HepG2 (cell line): ENCODE results near the gene DND1. TPM values are rescaled to one million over a fixed set of nuclear protein-coding genes. Genes with fewer than 3 reads are reported as not detected.

Source experiments
- ATF1 ChIP-seq: IDR thresholded peaks from 2 replicates; pipeline ENCODE4 v1.6.1; 2016; ENCODE audit warnings: mild to moderate bottlenecking, control low read depth
- E2F2 ChIP-seq: sonication (generic); formaldehyde crosslinking; IDR thresholded peaks from 2 replicates; pipeline ENCODE4 v1.4.0; 2020; ENCODE audit warnings: missing genetic modification reagents, borderline replicate concordance
- EED ChIP-seq: sonication (generic); formaldehyde crosslinking; IDR thresholded peaks from 2 replicates; pipeline ENCODE4 v1.5.0; 2020; ENCODE audit warnings: mild to moderate bottlenecking, missing genetic modification reagents
- FOSL1 ChIP-seq: sonication (generic); formaldehyde crosslinking; IDR thresholded peaks from 2 replicates; pipeline ENCODE4 v1.9.0; 2021; ENCODE audit warnings: missing genetic modification reagents, borderline replicate concordance
- FOXA1 ChIP-seq, 2 experiments: fragments of 450-650 bp in 1 of 2; sonication (generic) in 1 of 2; formaldehyde crosslinking in 1 of 2; IDR thresholded peaks; 2 replicates each; pipeline versions ENCODE4 v1.4.0 to v1.6.1; 2016 to 2020; ENCODE audit warnings: missing genetic modification reagents in 1 of 2
- MYC ChIP-seq: sonication (generic); formaldehyde crosslinking; IDR thresholded peaks from 2 replicates; pipeline ENCODE4 v1.9.0; 2021; ENCODE audit warnings: missing genetic modification reagents, borderline replicate concordance
- PHF5A ChIP-seq: IDR thresholded peaks from one replicate; pipeline ENCODE4 v1.6.1; 2018; ENCODE audit warnings: low read depth, missing genetic modification reagents; ENCODE audit not compliant: unreplicated experiment
- PRDM10 ChIP-seq: sonication (generic); formaldehyde crosslinking; IDR thresholded peaks from 2 replicates; pipeline ENCODE4 v1.4.0; 2020; ENCODE audit warnings: low read depth, missing genetic modification reagents
- RFXAP ChIP-seq: sonication (generic); formaldehyde crosslinking; IDR thresholded peaks from 2 replicates; pipeline ENCODE4 v1.4.0; 2020; ENCODE audit warnings: missing genetic modification reagents, borderline replicate concordance
- SKI ChIP-seq: fragments of 450-650 bp; IDR thresholded peaks from one replicate; pipeline ENCODE4 v1.6.1; 2018; ENCODE audit warnings: mild to moderate bottlenecking; ENCODE audit not compliant: partially characterized antibody
- SNAI1 ChIP-seq: sonication (generic); formaldehyde crosslinking; IDR thresholded peaks from 2 replicates; pipeline ENCODE4 v1.5.0; 2020; ENCODE audit warnings: mild to moderate bottlenecking, missing genetic modification reagents, borderline replicate concordance
- SPEN ChIP-seq: sonication (generic); formaldehyde crosslinking; IDR thresholded peaks from 2 replicates; pipeline ENCODE4 v1.5.1; 2020; ENCODE audit warnings: low read depth, mild to moderate bottlenecking, missing genetic modification reagents
- TBX2 ChIP-seq: sonication (generic); formaldehyde crosslinking; IDR thresholded peaks from 2 replicates; pipeline ENCODE4 v1.5.0; 2020; ENCODE audit warnings: missing genetic modification reagents, mild to moderate bottlenecking, borderline replicate concordance
- TEAD3 ChIP-seq: optimal IDR thresholded peaks from 2 replicates; pipeline ENCODE3; 2016; ENCODE audit warnings: borderline replicate concordance
- ZFP1 ChIP-seq: IDR thresholded peaks from 2 replicates; pipeline ENCODE4 v1.6.1; 2016
- ZNF232 ChIP-seq: sonication (generic); formaldehyde crosslinking; IDR thresholded peaks from 2 replicates; pipeline ENCODE4 v1.4.0; 2020; ENCODE audit warnings: missing genetic modification reagents, borderline replicate concordance
- ZNF337 ChIP-seq: sonication (generic); formaldehyde crosslinking; IDR thresholded peaks from 2 replicates; pipeline ENCODE4 v1.5.1; 2020; ENCODE audit warnings: missing genetic modification reagents, low read depth, mild to moderate bottlenecking, borderline replicate concordance
- ZNF569 ChIP-seq: sonication (generic); formaldehyde crosslinking; IDR thresholded peaks from 2 replicates; pipeline ENCODE4 v1.5.0; 2020; ENCODE audit warnings: mild to moderate bottlenecking, missing genetic modification reagents, moderate library complexity, borderline replicate concordance
- polyA plus RNA-seq, 8 experiments: library from polyadenylated mRNA; depleted of rRNA in 3 of 8; stranded (reverse) in 7 of 8; unstranded in 1 of 8; fragments of >200 nt; fragmentation: Illumina TruSeq in 4 of 8; extraction: Trizol in 4 of 8; gene quantifications; 2 replicates each; pipeline versions ENCODE4 v1.2.1 to v1.2.3, GENCODE V29; 2011 to 2016; ENCODE audit warnings: low read depth in 4 of 8, missing spikeins in 1 of 8, mixed read lengths in 1 of 8; ENCODE audit not compliant: insufficient read depth in 1 of 8
- total RNA-seq, 5 experiments: library from RNA; depleted of rRNA; stranded (reverse); fragments of >200 nt; fragmentation: Illumina TruSeq; extraction: Trizol; gene quantifications; 2 replicates each; pipeline ENCODE4 v1.2.3, GENCODE V29; 2016; ENCODE audit warnings: low read depth in 1 of 5
- TF ChIP-seq, protein P1 (sequence below): sonication (generic); formaldehyde crosslinking; IDR thresholded peaks from 2 replicates; pipeline ENCODE4 v1.8.1; 2023; ENCODE audit warnings: mild to moderate bottlenecking, missing genetic modification reagents
- TF ChIP-seq, protein P2 (sequence below): sonication (generic); formaldehyde crosslinking; IDR thresholded peaks from 2 replicates; pipeline ENCODE4 v1.4.0; 2020; ENCODE audit warnings: missing genetic modification reagents, borderline replicate concordance

The DND1 gene
- total and polyA plus RNA-seq, 2 of the 13 experiments (the other 11 are each of a cell fraction or from before 2014, with no cell fraction given), result 0.48 to 0.55 TPM

DNA sequence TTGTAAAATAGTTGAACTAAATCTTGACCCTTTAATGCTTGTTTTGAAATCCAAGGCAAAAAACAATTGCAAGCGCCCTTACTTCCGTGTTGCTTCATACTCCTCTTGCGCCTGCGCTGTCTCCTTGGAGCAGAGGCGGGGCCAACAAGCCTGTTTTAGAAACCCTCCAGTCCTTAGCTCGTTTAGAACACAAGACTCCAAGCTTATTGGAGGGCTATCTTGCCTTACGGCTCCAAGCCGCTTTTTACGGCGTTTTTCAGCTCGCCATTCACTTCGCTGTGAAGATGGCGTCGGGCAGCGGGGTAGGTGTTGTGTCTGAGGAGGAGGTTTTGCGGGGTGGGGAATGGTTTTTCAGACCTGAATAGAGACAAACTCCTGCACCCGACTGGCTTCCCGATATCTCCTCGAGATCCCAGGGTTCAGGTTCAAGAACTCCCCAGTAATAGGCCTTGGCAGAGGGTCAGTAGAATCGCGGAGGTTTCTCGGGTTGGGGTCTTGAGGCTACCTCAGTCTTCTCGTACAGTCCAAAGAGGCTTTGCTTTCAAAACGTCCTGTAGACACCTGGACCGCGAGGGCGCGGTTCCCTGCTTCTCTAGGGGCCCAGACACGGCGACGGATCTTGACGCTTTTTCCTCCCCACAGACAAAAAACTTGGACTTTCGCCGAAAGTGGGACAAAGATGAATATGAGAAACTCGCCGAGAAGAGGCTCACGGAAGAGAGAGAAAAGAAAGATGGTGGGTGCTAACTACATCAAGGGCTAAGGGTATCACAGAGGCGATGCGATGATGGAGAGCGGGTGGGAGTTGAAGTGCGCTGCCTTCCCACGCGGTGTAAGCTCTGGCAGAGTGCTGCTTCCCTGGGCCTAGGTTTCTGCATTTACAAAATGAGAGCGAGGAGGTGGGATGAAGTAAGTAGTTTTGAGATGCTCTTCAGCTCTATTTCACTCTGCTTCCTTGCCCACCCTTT is 27.1 kb upstream of the DND1 start, which contains the start of gene ZMAT2 (continued):
- TF ChIP-seq, protein P1, sequence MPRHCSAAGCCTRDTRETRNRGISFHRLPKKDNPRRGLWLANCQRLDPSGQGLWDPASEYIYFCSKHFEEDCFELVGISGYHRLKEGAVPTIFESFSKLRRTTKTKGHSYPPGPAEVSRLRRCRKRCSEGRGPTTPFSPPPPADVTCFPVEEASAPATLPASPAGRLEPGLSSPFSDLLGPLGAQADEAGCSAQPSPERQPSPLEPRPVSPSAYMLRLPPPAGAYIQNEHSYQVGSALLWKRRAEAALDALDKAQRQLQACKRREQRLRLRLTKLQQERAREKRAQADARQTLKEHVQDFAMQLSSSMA (CRISPR knock-in tag), result no peak
- TF ChIP-seq TEAD3 (CRISPR knock-in tag), result peak; percentile 58
- peak; percentile 43; the same call in 1 of the 2 replicates for TF ChIP-seq MYC
- no peak for TF ChIP-seq SKI
- no peak for TF ChIP-seq FOXA1 (IDR thresholded peaks at IDR 0.05)
- no peak for TF ChIP-seq FOXA1 (CRISPR knock-in tag; IDR thresholded peaks at IDR 0.05)
- TF ChIP-seq ZFP1, result 0 out of 2 replicates have a peak, but pooled peaks have one; percentile 28
- 0 out of 2 replicates have a peak, but pooled peaks have one; percentile 66 for TF ChIP-seq ZNF337
- no peak for TF ChIP-seq E2F2
- TF ChIP-seq ZNF569 (CRISPR knock-in tag), result no peak
- peak; percentile 19; the same call in 1 of the 2 replicates for TF ChIP-seq EED (CRISPR knock-in tag)
- TF ChIP-seq SPEN (CRISPR knock-in tag), result peak; percentile 41; the same call in 1 of the 2 replicates
- TF ChIP-seq, protein P2, sequence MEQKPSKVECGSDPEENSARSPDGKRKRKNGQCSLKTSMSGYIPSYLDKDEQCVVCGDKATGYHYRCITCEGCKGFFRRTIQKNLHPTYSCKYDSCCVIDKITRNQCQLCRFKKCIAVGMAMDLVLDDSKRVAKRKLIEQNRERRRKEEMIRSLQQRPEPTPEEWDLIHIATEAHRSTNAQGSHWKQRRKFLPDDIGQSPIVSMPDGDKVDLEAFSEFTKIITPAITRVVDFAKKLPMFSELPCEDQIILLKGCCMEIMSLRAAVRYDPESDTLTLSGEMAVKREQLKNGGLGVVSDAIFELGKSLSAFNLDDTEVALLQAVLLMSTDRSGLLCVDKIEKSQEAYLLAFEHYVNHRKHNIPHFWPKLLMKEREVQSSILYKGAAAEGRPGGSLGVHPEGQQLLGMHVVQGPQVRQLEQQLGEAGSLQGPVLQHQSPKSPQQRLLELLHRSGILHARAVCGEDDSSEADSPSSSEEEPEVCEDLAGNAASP (CRISPR knock-in tag), result 0 out of 2 replicates have a peak, but pooled peaks have one; percentile 39
- TF ChIP-seq ATF1 (CRISPR knock-in tag), result peak; percentile 81
- peak; percentile 41 for TF ChIP-seq PHF5A (CRISPR knock-in tag)
- peak; percentile 73 for TF ChIP-seq TBX2 (CRISPR knock-in tag)
- TF ChIP-seq PRDM10 (CRISPR knock-in tag), result peak; percentile 71
- no peak for TF ChIP-seq SNAI1 (CRISPR knock-in tag)
- TF ChIP-seq FOSL1, result no peak
- TF ChIP-seq ZNF232, result peak; percentile 36; the same call in 1 of the 2 replicates
- TF ChIP-seq RFXAP (CRISPR knock-in tag), result 0 out of 2 replicates have a peak, but pooled peaks have one; percentile 82
